Hepatocyte (in vitro differentiated cells): ENCODE results near the gene E2F8. TPM values are rescaled to one million over a fixed set of nuclear protein-coding genes. Genes with fewer than 3 reads are reported as not detected.
A peak's percentile ranks its signal among the peaks of the same experiment; 100 is the strongest.

Source experiments
- DNase-seq: peaks from one replicate; pipeline ENCODE4 v3.0.0-alpha.2; 2016; ENCODE audit warnings: low spot score
- H2AFZ ChIP-seq: fragments of 200-600 bp; sonication (generic); 2 replicates; pipeline ENCODE4 v1.6.0; 2016; ENCODE audit warnings: antibody characterized with exemption, mild to moderate bottlenecking
- H3K27ac ChIP-seq: fragments of 200-600 bp; sonication (generic); 2 replicates; pipeline ENCODE4 v1.5.1; 2016; ENCODE audit warnings: mild to moderate bottlenecking
- H3K27me3 ChIP-seq: fragments of 200-600 bp; sonication (generic); 2 replicates; pipeline ENCODE4 v1.6.1; 2016
- H3K36me3 ChIP-seq: fragments of 200-600 bp; sonication (generic); replicated peaks from 2 replicates; pipeline ENCODE4 v1.5.1; 2016; ENCODE audit warnings: low read depth; ENCODE audit not compliant: insufficient read depth
- H3K4me1 ChIP-seq: fragments of 200-600 bp; sonication (generic); 2 replicates; pipeline ENCODE4 v1.5.1; 2016; ENCODE audit warnings: mild to moderate bottlenecking, moderate library complexity; ENCODE audit not compliant: insufficient read depth
- H3K4me2 ChIP-seq: fragments of 200-600 bp; sonication (generic); 2 replicates; pipeline ENCODE4 v1.6.0; 2016
- H3K4me3 ChIP-seq: fragments of 200-600 bp; sonication (generic); 2 replicates; pipeline ENCODE4 v1.5.1; 2016; ENCODE audit warnings: mild to moderate bottlenecking
- H3K79me2 ChIP-seq: fragments of 200-600 bp; sonication (generic); 2 replicates; pipeline ENCODE4 v1.6.0; 2017; ENCODE audit warnings: mild to moderate bottlenecking
- H3K9me2 ChIP-seq: fragments of 200-600 bp; sonication (generic); replicated peaks from 2 replicates; pipeline ENCODE4 v1.6.0; 2017; ENCODE audit warnings: mild to moderate bottlenecking; ENCODE audit not compliant: insufficient read depth
- H3K9me3 ChIP-seq: fragments of 200-600 bp; sonication (generic); 2 replicates; pipeline ENCODE4 v1.5.1; 2016; ENCODE audit warnings: low read depth, mild to moderate bottlenecking
- H4K20me1 ChIP-seq: fragments of 200-600 bp; sonication (generic); 2 replicates; pipeline ENCODE4 v1.6.0; 2016; ENCODE audit warnings: mild to moderate bottlenecking; ENCODE audit not compliant: insufficient read depth, poor library complexity, severe bottlenecking
- CTCF ChIP-seq: fragments of 200-600 bp; sonication (generic); IDR thresholded peaks from 2 replicates; pipeline ENCODE4 v1.5.1; 2016; ENCODE audit warnings: antibody characterized with exemption, mild to moderate bottlenecking; ENCODE audit not compliant: poor library complexity
- EZH2 ChIP-seq: fragments of 200-600 bp; sonication (generic); IDR thresholded peaks from 2 replicates; pipeline ENCODE4 v1.6.1; 2016; ENCODE audit warnings: antibody characterized with exemption, mild to moderate bottlenecking, borderline replicate concordance
- EZH2phosphoT487 ChIP-seq: fragments of 200-600 bp; sonication (generic); IDR thresholded peaks from one replicate; pipeline ENCODE4 v1.6.1; 2018; ENCODE audit warnings: antibody characterized with exemption, mild to moderate bottlenecking, low read depth, moderate library complexity; ENCODE audit not compliant: unreplicated experiment, severe bottlenecking
- WGBS: methylation state at CpG from one replicate; pipeline ENCODE4 v1.1.6; 2016; ENCODE audit warnings: low lambda C conversion rate; ENCODE audit errors: missing lambda C conversion rate; 5-methylcytosine and 5-hydroxymethylcytosine counted together
- polyA plus RNA-seq: library from polyadenylated mRNA; unstranded; fragments of >200 nt; fragmentation: Nextera tagmentation; extraction: Ambion mirVana; gene quantifications from 2 replicates; pipeline ENCODE4 v1.2.1, GENCODE V29; 2016
- total RNA-seq: library from RNA; depleted of rRNA; stranded (reverse); fragments of >200 nt; gene quantifications from 2 replicates; pipeline ENCODE4 v1.2.3, GENCODE V29; 2014

The E2F8 gene
- total and polyA plus RNA-seq, 2 experiments from 2014 or later, result 0.42 to 2.3 TPM

- 74% methylated on average over 6 of the region's 6 CpGs for WGBS
These were observed 15.6 kb downstream of the E2F8 start for GRCh38 chr11:19225123-19225522.

GRCh38 chr11:19220903-19221724, 19.6 kb downstream of the E2F8 start:
- Histone ChIP-seq H3K4me2 (no peak overlapping the region), H3K79me2 (no peaks in the 10 kb centered on the region), H3K27me3 (no peaks in the 10 kb centered on the region), H2AFZ (no peak overlapping the region), H3K4me3 (no peak overlapping the region), H4K20me1 (no peaks in the 10 kb centered on the region), H3K9me2 (no peaks in the 10 kb centered on the region), H3K36me3 (no peaks in the 10 kb centered on the region), H3K27ac (peak overlapping the region; percentile 59), H3K9me3 (no peaks in the 10 kb centered on the region), H3K4me1 (peaks cover 7% of the 10 kb centered on the region)
- 44% methylated on average over 3 of the region's 3 CpGs for WGBS
- DNase-seq, result no peak
- TF ChIP-seq CTCF (no peak), EZH2phosphoT487 (no peak), EZH2 (no peak)

More at GRCh38 chr11:19225123-19225522, 15.6 kb downstream of the E2F8 start:
- H3K4me3 ChIP-seq, result no peak overlapping the region
- H3K9me3 ChIP-seq, result no peaks in the 10 kb centered on the region
- no peaks in the 10 kb centered on the region for H3K79me2 ChIP-seq
- no peaks in the 10 kb centered on the region for H3K27me3 ChIP-seq
- DNase-seq, result no peak
- no peaks in the 10 kb centered on the region for H3K9me2 ChIP-seq
- H4K20me1 ChIP-seq, result no peaks in the 10 kb centered on the region
- peaks cover 7% of the 10 kb centered on the region for H3K4me1 ChIP-seq
- peak overlapping the region; percentile 64 for H3K27ac ChIP-seq
- no peaks in the 10 kb centered on the region for H3K36me3 ChIP-seq
- no peak overlapping the region for H2AFZ ChIP-seq
- no peak overlapping the region for H3K4me2 ChIP-seq
- TF ChIP-seq EZH2 (no peak), EZH2phosphoT487 (no peak), CTCF (no peak)

GRCh38 chr11:19218786-19219460, 21.8 kb downstream of the E2F8 start:
- TF ChIP-seq EZH2, result no peak
- TF ChIP-seq EZH2phosphoT487, result no peak
- TF ChIP-seq CTCF, result no peak
- no peaks in the 10 kb centered on the region for H3K79me2 ChIP-seq
- no peak for DNase-seq
- H3K9me3 ChIP-seq, result no peaks in the 10 kb centered on the region
- peaks cover 4% of the 10 kb centered on the region for H3K4me1 ChIP-seq
- H4K20me1 ChIP-seq, result no peaks in the 10 kb centered on the region
- no peak overlapping the region for H3K4me3 ChIP-seq
- H3K27ac ChIP-seq, result no peak overlapping the region
- H3K9me2 ChIP-seq, result no peaks in the 10 kb centered on the region
- H3K36me3 ChIP-seq, result no peaks in the 10 kb centered on the region
- no peak overlapping the region for H2AFZ ChIP-seq
- H3K27me3 ChIP-seq, result no peaks in the 10 kb centered on the region
- 91% methylated on average over 15 of the region's 15 CpGs for WGBS
- H3K4me2 ChIP-seq, result no peak overlapping the region
